ENCODE results near the gene GNG14. TPM values are rescaled to one million over a fixed set of nuclear protein-coding genes. Genes with fewer than 3 reads are reported as not detected.

GNG14 gene
- total RNA-seq, 3 donors from 2014 or later (not counting 1 experiment from before 2014, with no cell fraction given): not detected

DNA sequence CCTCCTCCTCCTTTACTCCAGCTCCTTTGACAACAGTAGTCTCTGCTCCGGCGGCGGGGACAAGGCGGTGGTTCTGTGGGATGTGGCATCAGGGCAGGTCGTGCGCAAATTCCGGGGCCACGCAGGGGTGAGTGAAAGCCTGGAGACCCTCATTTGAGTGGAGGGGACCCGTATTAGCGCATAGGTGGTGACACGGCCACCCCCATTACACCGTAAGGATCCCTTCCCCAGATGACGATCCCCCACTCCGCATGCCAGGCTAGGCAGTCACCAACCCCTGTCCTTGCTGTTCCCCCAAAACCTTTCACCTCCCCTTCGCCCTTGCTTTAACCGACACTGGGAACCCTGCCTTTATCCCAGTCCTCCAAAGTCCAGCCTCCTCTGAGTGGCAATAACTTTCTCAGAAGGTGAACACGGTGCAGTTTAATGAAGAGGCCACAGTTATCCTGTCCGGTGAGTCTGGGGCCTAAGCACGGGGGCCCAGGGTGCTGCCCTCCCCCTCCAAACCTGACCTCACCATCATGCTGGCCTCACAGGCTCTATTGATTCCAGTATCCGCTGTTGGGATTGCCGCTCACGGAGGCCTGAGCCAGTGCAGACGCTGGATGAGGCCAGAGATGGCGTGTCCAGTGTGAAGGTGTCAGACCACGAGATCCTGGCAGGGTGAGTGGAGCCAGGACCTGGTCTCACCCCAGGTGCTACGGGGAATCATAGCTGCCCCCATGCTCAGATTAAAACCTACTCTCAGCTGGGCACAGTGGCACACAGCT is 17.5 kb upstream of the GNG14 start:
- Histone ChIP-seq H3K4me3 (ENCODE audit: low read length) (peak overlapping the region; percentile 84), H3K36me3 (ENCODE audit: control insufficient read depth, insufficient read depth, low read length) (peaks cover 19% of the 10 kb centered on the region), H3K9me3 (ENCODE audit: control insufficient read depth, insufficient read depth, low read length) (no peaks in the 10 kb centered on the region), H3K27ac (ENCODE audit: low read length) (peak overlapping the region; percentile 96), H3K27me3 (ENCODE audit: control insufficient read depth, insufficient read depth, low read length) (no peaks in the 10 kb centered on the region), H3K4me1 (ENCODE audit: control insufficient read depth, insufficient read depth, low read length) (peaks cover 44% of the 10 kb centered on the region)
- Mint-ChIP-seq H3K4me3 (peak overlapping the region; percentile 97), H3K36me3 (no peaks in the 10 kb centered on the region), H3K27ac (peak overlapping the region; percentile 98), H3K9me3 (no peaks in the 10 kb centered on the region), H3K27me3 (ENCODE audit: low read depth in 2 of 2) (no peaks in the 10 kb centered on the region), H3K4me1 (peaks cover 55 to 60% of the 10 kb centered on the region in 2 donors)
- intact Hi-C loops (cut with micrococcal nuclease): loop anchor here (10.0 kb wide), 1 partner anchor 124 kb away; the partner anchor contains the start of gene JUNB
- ATAC-seq (no peak), DNase-seq (no peak)
- TF ChIP-seq, protein P1, sequence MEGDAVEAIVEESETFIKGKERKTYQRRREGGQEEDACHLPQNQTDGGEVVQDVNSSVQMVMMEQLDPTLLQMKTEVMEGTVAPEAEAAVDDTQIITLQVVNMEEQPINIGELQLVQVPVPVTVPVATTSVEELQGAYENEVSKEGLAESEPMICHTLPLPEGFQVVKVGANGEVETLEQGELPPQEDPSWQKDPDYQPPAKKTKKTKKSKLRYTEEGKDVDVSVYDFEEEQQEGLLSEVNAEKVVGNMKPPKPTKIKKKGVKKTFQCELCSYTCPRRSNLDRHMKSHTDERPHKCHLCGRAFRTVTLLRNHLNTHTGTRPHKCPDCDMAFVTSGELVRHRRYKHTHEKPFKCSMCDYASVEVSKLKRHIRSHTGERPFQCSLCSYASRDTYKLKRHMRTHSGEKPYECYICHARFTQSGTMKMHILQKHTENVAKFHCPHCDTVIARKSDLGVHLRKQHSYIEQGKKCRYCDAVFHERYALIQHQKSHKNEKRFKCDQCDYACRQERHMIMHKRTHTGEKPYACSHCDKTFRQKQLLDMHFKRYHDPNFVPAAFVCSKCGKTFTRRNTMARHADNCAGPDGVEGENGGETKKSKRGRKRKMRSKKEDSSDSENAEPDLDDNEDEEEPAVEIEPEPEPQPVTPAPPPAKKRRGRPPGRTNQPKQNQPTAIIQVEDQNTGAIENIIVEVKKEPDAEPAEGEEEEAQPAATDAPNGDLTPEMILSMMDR (IDR thresholded peaks at IDR 0.05): no peak
- WGBS (ENCODE audit: insufficient coverage): 58% methylated on average over 22 of the region's 26 CpGs

DNA sequence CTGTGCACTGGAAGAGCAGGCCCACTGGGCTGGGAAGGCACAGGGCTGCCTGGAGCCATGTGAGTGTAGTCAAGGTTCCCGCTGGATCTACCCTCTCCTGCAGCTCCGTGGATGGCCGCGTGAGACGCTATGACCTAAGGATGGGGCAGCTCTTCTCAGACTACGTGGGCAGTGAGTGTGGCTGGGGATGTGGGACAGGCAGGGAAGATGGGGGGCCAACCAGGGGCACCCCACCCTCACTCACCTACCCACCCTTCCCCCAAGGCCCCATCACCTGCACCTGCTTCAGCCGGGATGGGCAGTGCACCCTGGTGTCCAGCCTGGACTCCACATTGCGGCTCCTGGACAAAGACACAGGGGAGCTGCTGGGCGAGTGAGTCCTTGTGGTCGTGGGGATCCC is 15.1 kb upstream of the GNG14 start:
- intact Hi-C loops (cut with micrococcal nuclease): loop anchor here (1.0 to 10.0 kb wide), 3 partner anchors 32 to 122 kb away; partner anchors contain the start of gene JUNB
- peaks cover 28% of the 10 kb centered on the region for H3K4me1 ChIP-seq (ENCODE audit: control insufficient read depth, insufficient read depth, low read length)
- WGBS (ENCODE audit: insufficient coverage): 93% methylated on average over 8 of the region's 10 CpGs
- peaks cover 35% of the 10 kb centered on the region for H3K36me3 ChIP-seq (ENCODE audit: control insufficient read depth, insufficient read depth, low read length)
- no peaks in the 10 kb centered on the region for H3K27me3 ChIP-seq (ENCODE audit: control insufficient read depth, insufficient read depth, low read length)
- TF ChIP-seq, protein P1 (IDR thresholded peaks at IDR 0.05): no peak
- no peak overlapping the region for H3K4me3 ChIP-seq (ENCODE audit: low read length)
- peak overlapping the region; percentile 73 to 75 for H3K27ac Mint-ChIP-seq
- H3K27ac ChIP-seq (ENCODE audit: low read length): no peak overlapping the region
- H3K36me3 Mint-ChIP-seq: no peaks in the 10 kb centered on the region
- H3K9me3 Mint-ChIP-seq: no peaks in the 10 kb centered on the region
- H3K4me1 Mint-ChIP-seq: peaks cover 46 to 51% of the 10 kb centered on the region in 2 donors
- no peaks in the 10 kb centered on the region for H3K27me3 Mint-ChIP-seq (ENCODE audit: low read depth in 2 of 2)
- no peaks in the 10 kb centered on the region for H3K9me3 ChIP-seq (ENCODE audit: control insufficient read depth, insufficient read depth, low read length)
- no peak for ATAC-seq
- H3K4me3 Mint-ChIP-seq: no peak overlapping the region
- DNase-seq: no peak

DNA sequence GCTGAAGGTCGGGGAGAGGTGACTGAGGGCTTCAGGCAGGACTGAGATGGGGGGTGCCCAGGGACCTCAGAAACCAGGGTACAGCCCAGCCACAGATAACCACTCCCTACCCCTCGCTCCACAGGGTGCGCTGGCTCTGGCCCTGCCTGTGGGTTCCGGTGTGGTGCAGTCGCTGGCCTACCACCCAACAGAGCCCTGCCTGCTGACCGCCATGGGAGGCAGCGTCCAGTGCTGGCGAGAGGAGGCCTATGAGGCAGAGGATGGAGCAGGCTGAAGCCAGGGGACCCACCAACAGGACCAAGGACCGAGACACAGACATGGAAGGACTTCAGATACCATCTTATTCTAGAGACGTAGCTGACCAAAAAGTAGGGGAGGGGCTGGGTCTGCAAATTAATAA is 12.4 kb upstream of the GNG14 start:
- Histone ChIP-seq H3K9me3 (ENCODE audit: control insufficient read depth, insufficient read depth, low read length) (no peaks in the 10 kb centered on the region), H3K4me1 (ENCODE audit: control insufficient read depth, insufficient read depth, low read length) (peaks cover 12% of the 10 kb centered on the region), H3K27me3 (ENCODE audit: control insufficient read depth, insufficient read depth, low read length) (no peaks in the 10 kb centered on the region), H3K4me3 (ENCODE audit: low read length) (no peak overlapping the region), H3K27ac (ENCODE audit: low read length) (no peak overlapping the region), H3K36me3 (ENCODE audit: control insufficient read depth, insufficient read depth, low read length) (peaks cover 52% of the 10 kb centered on the region)
- peaks cover 25 to 41% of the 10 kb centered on the region in 2 donors for H3K4me1 Mint-ChIP-seq
- WGBS (ENCODE audit: insufficient coverage): 95% methylated on average over 10 of the region's 10 CpGs
- DNase-seq: no peak
- ATAC-seq: no peak
- H3K36me3 Mint-ChIP-seq: no peaks in the 10 kb centered on the region
- intact Hi-C loops (cut with micrococcal nuclease): loop anchor here (10.0 kb wide), 1 partner anchor 119 kb away; the partner anchor contains the start of gene JUNB
- TF ChIP-seq, protein P1 (IDR thresholded peaks at IDR 0.05): no peak
- H3K27me3 Mint-ChIP-seq (ENCODE audit: low read depth in 2 of 2): no peaks in the 10 kb centered on the region
- no peaks in the 10 kb centered on the region for H3K9me3 Mint-ChIP-seq
- no peak overlapping the region for H3K27ac Mint-ChIP-seq
- H3K4me3 Mint-ChIP-seq: no peak overlapping the region

Data from natural killer cell (primary cell).